GM12891 (cell line): ENCODE data around the gene RERE.

Source experiments
- POLR2A ChIP-seq: IDR thresholded peaks from 2 replicates; pipeline ENCODE4 v1.6.1; 2011; ENCODE audit warnings: low read depth, low read length, control low read depth
- POLR2AphosphoS5 ChIP-seq: IDR thresholded peaks from 2 replicates; pipeline ENCODE4 v1.6.1; 2011; ENCODE audit warnings: low read depth, low read length, control low read depth
- POU2F2 ChIP-seq: IDR thresholded peaks from 2 replicates; pipeline ENCODE4 v1.6.1; 2011; ENCODE audit warnings: low read depth, mild to moderate bottlenecking, control low read depth, low read length, moderate library complexity
- SPI1 ChIP-seq: IDR thresholded peaks from 2 replicates; pipeline ENCODE4 v1.6.1; 2011; ENCODE audit warnings: low read depth, low read length, control low read depth
- TAF1 ChIP-seq: IDR thresholded peaks from 2 replicates; pipeline ENCODE4 v1.6.1; 2011; ENCODE audit warnings: low read depth, low read length, control low read depth

GRCh38 chr1:8465013-8465412, 352.4 kb downstream of the RERE start:
- no peak for TF ChIP-seq POLR2A
- TF ChIP-seq POLR2AphosphoS5: no peak
- no peak for TF ChIP-seq POU2F2
- TF ChIP-seq SPI1: no peak
- no peak for TF ChIP-seq TAF1
